ENCODE results near the gene WAPL. TPM values are rescaled to one million over a fixed set of nuclear protein-coding genes. Genes with fewer than 3 reads are reported as not detected.

WAPL gene
- total and polyA plus RNA-seq, 2 of the 8 experiments (the other 6 are each of a cell fraction or from before 2014, with no cell fraction given) = 12.8 to 48.1 TPM

- no peaks in the 10 kb centered on the region for H3K4me1 ChIP-seq (replicated peaks in 1 of 4; ENCODE audit: control insufficient read depth in 3 of 4, insufficient read depth in 4 of 4, low read length in 3 of 4)
- H3K9me3 ChIP-seq (ENCODE audit: insufficient read depth in 2 of 2, low read depth in 1 of 2, low read length in 1 of 2) = no peaks in the 10 kb centered on the region
- no peak overlapping the region for H3K27ac ChIP-seq (ENCODE audit: low read depth, low read length)
- TF ChIP-seq SP2 (IDR thresholded peaks at IDR 0.05; ENCODE audit: low read length) (no peak), FOSL1 (IDR thresholded peaks at IDR 0.05; ENCODE audit: insufficient read depth, low read depth, low read length) (no peak), EGR1 (IDR thresholded peaks at IDR 0.05; ENCODE audit: borderline replicate concordance, low read depth, low read length) (no peak), HDAC2 (IDR thresholded peaks at IDR 0.05; ENCODE audit: borderline replicate concordance in 1 of 2, low read depth in 2 of 2, low read length in 2 of 2) (no peak), CEBPB (IDR thresholded peaks at IDR 0.05; ENCODE audit: low read depth, low read length) (no peak), YY1 (IDR thresholded peaks at IDR 0.05; ENCODE audit: low read depth, low read length) (no peak), E2F6 (IDR thresholded peaks at IDR 0.05) (no peak)
- no peak overlapping the region for H3K56ac ChIP-seq (replicated peaks; ENCODE audit: insufficient read length, low read depth, low read length)
- no peak overlapping the region for H3K4me3 ChIP-seq (ENCODE audit: extremely low read depth in 1 of 4, insufficient read depth in 2 of 4, low read depth in 3 of 4, low read length in 4 of 4)
- no peak overlapping the region for H2BK5ac ChIP-seq (ENCODE audit: low read depth, low read length)
- H3K9ac ChIP-seq (replicated peaks in 1 of 4; ENCODE audit: extremely low read depth in 1 of 4, low read depth in 3 of 4, low read length in 3 of 4) = no peak overlapping the region
- no peak overlapping the region for H2AFZ ChIP-seq (ENCODE audit: low read length)
- H4K91ac ChIP-seq (replicated peaks; ENCODE audit: insufficient read length, low read length) = no peak overlapping the region
- H2BK20ac ChIP-seq (ENCODE audit: low read length) = no peak overlapping the region
- no peak overlapping the region for H3K18ac ChIP-seq (ENCODE audit: extremely low read depth, low read length)
- no peak for DNase-seq (ENCODE audit: low read depth in 1 of 2, low spot score in 2 of 2)
- ChIA-PET CTCF (ENCODE audit: partially characterized antibody) (no interaction called here), POLR2A (ENCODE audit: partially characterized antibody) (no interaction called here)
- no peaks in the 10 kb centered on the region; the same call in 1 of the 2 replicates for H3K23me2 ChIP-seq (ENCODE audit: low read depth, low read length)
- no peaks in the 10 kb centered on the region for H3K79me1 ChIP-seq (ENCODE audit: low read depth, low read length)
- H3K36me3 ChIP-seq (ENCODE audit: control insufficient read depth in 2 of 4, insufficient read depth in 4 of 4, low read length in 3 of 4) = peaks cover 2 to 62% (median 31%) of the 10 kb centered on the region in 4 experiments
- H3K4me2 ChIP-seq (ENCODE audit: insufficient read depth in 1 of 2, low read depth in 2 of 2, low read length in 2 of 2) = no peak overlapping the region
- H2AK5ac ChIP-seq (ENCODE audit: low read depth, low read length) = no peak overlapping the region
- H4K8ac ChIP-seq (ENCODE audit: extremely low read depth, insufficient read depth, low read length) = no peak overlapping the region
- H4K20me1 ChIP-seq (replicated peaks in 1 of 2; ENCODE audit: control insufficient read depth in 1 of 2, insufficient read depth in 2 of 2, low read length in 2 of 2) = peaks cover 0 to 4% of the 10 kb centered on the region in 2 experiments
- no peak overlapping the region for H2BK15ac ChIP-seq (ENCODE audit: low read length)
- no peak overlapping the region for H3K4ac ChIP-seq (replicated peaks; ENCODE audit: insufficient read length, low read depth, low read length)
- no peak overlapping the region for H2BK120ac ChIP-seq (replicated peaks; ENCODE audit: low read depth, low read length)
- FAIRE-seq = no peak
- 84% methylated on average over 6 of the region's 6 CpGs; no CpG with 5 or more reads in 1 of the 2 experiments for WGBS, 2 experiments (ENCODE audit: extremely low coverage in 1 of 2, insufficient coverage in 1 of 2, insufficient read length in 1 of 2, insufficient replicate concordance in 2 of 2, low coverage in 1 of 2, low lambda C conversion rate in 2 of 2, missing lambda C conversion rate in 1 of 2)
- H3K79me2 ChIP-seq (ENCODE audit: control insufficient read depth in 1 of 2, insufficient read depth in 2 of 2, low read length in 2 of 2) = no peaks in the 10 kb centered on the region
- no peak overlapping the region for H3K14ac ChIP-seq (ENCODE audit: insufficient read length)
- no peak overlapping the region for H4K5ac ChIP-seq (ENCODE audit: insufficient read length, low read depth, low read length)
- no peaks in the 10 kb centered on the region for H3K27me3 ChIP-seq (replicated peaks in 1 of 4; ENCODE audit: control insufficient read depth in 3 of 4, extremely low read depth in 1 of 4, insufficient read depth in 3 of 4, low read length in 3 of 4)
- H2BK12ac ChIP-seq (ENCODE audit: low read depth, low read length) = no peak overlapping the region
- no peak overlapping the region for H3K23ac ChIP-seq (ENCODE audit: insufficient read length)
These were observed 77.7 kb downstream of the WAPL start for GRCh38 chr10:86443936-86444335.

All from H1 (cell line).